Hepatocyte (in vitro differentiated cells): ENCODE measurements around the gene ASAP2. TPM values are rescaled to one million over a fixed set of nuclear protein-coding genes. Genes with fewer than 3 reads are reported as not detected.

Source experiments
- DNase-seq: peaks from one replicate; pipeline ENCODE4 v3.0.0-alpha.2; 2016; ENCODE audit warnings: low spot score
- H2AFZ ChIP-seq: fragments of 200-600 bp; sonication (generic); 2 replicates; pipeline ENCODE4 v1.6.0; 2016; ENCODE audit warnings: antibody characterized with exemption, mild to moderate bottlenecking
- H3K27ac ChIP-seq: fragments of 200-600 bp; sonication (generic); 2 replicates; pipeline ENCODE4 v1.5.1; 2016; ENCODE audit warnings: mild to moderate bottlenecking
- H3K27me3 ChIP-seq: fragments of 200-600 bp; sonication (generic); 2 replicates; pipeline ENCODE4 v1.6.1; 2016
- H3K36me3 ChIP-seq: fragments of 200-600 bp; sonication (generic); replicated peaks from 2 replicates; pipeline ENCODE4 v1.5.1; 2016; ENCODE audit warnings: low read depth; ENCODE audit not compliant: insufficient read depth
- H3K4me1 ChIP-seq: fragments of 200-600 bp; sonication (generic); 2 replicates; pipeline ENCODE4 v1.5.1; 2016; ENCODE audit warnings: mild to moderate bottlenecking, moderate library complexity; ENCODE audit not compliant: insufficient read depth
- H3K4me2 ChIP-seq: fragments of 200-600 bp; sonication (generic); 2 replicates; pipeline ENCODE4 v1.6.0; 2016
- H3K4me3 ChIP-seq: fragments of 200-600 bp; sonication (generic); 2 replicates; pipeline ENCODE4 v1.5.1; 2016; ENCODE audit warnings: mild to moderate bottlenecking
- H3K79me2 ChIP-seq: fragments of 200-600 bp; sonication (generic); 2 replicates; pipeline ENCODE4 v1.6.0; 2017; ENCODE audit warnings: mild to moderate bottlenecking
- H3K9me2 ChIP-seq: fragments of 200-600 bp; sonication (generic); replicated peaks from 2 replicates; pipeline ENCODE4 v1.6.0; 2017; ENCODE audit warnings: mild to moderate bottlenecking; ENCODE audit not compliant: insufficient read depth
- H3K9me3 ChIP-seq: fragments of 200-600 bp; sonication (generic); 2 replicates; pipeline ENCODE4 v1.5.1; 2016; ENCODE audit warnings: low read depth, mild to moderate bottlenecking
- H4K20me1 ChIP-seq: fragments of 200-600 bp; sonication (generic); 2 replicates; pipeline ENCODE4 v1.6.0; 2016; ENCODE audit warnings: mild to moderate bottlenecking; ENCODE audit not compliant: insufficient read depth, poor library complexity, severe bottlenecking
- CTCF ChIP-seq: fragments of 200-600 bp; sonication (generic); IDR thresholded peaks from 2 replicates; pipeline ENCODE4 v1.5.1; 2016; ENCODE audit warnings: antibody characterized with exemption, mild to moderate bottlenecking; ENCODE audit not compliant: poor library complexity
- EZH2 ChIP-seq: fragments of 200-600 bp; sonication (generic); IDR thresholded peaks from 2 replicates; pipeline ENCODE4 v1.6.1; 2016; ENCODE audit warnings: antibody characterized with exemption, mild to moderate bottlenecking, borderline replicate concordance
- EZH2phosphoT487 ChIP-seq: fragments of 200-600 bp; sonication (generic); IDR thresholded peaks from one replicate; pipeline ENCODE4 v1.6.1; 2018; ENCODE audit warnings: antibody characterized with exemption, mild to moderate bottlenecking, low read depth, moderate library complexity; ENCODE audit not compliant: unreplicated experiment, severe bottlenecking
- WGBS: methylation state at CpG from one replicate; pipeline ENCODE4 v1.1.6; 2016; ENCODE audit warnings: low lambda C conversion rate; ENCODE audit errors: missing lambda C conversion rate; 5-methylcytosine and 5-hydroxymethylcytosine counted together
- polyA plus RNA-seq: library from polyadenylated mRNA; unstranded; fragments of >200 nt; fragmentation: Nextera tagmentation; extraction: Ambion mirVana; gene quantifications from 2 replicates; pipeline ENCODE4 v1.2.1, GENCODE V29; 2016
- total RNA-seq: library from RNA; depleted of rRNA; stranded (reverse); fragments of >200 nt; gene quantifications from 2 replicates; pipeline ENCODE4 v1.2.3, GENCODE V29; 2014

ASAP2 gene
- total and polyA plus RNA-seq, 2 experiments from 2014 or later = 13.7 to 21.3 TPM

GRCh38 chr2:9365498-9366019 is 158.9 kb downstream of the ASAP2 start:
- H3K4me2 ChIP-seq = no peak overlapping the region
- 87% methylated on average over 8 of the region's 8 CpGs for WGBS

DNA sequence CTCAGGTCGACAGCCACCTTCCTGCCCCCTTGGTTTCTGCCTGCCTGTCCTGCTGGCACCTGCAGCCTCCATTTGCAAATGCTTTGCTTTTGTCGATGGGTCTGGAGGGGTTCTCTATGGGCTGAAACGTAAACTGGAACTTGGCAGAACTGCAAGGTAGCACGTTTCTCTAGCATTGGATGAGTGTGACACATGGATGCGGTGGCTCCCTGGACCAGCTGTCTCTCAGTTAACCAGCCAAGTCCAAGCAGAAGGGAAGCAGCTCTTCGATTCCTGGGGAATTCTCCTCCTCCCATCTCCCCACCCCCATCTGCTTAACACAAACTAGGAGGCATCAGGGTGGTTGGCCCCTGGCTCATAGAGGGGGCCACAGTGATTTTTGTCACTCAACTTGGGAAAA is 159.4 kb downstream of the ASAP2 start:
- Histone ChIP-seq H4K20me1 (no peaks in the 10 kb centered on the region), H3K4me2 (no peak overlapping the region), H3K36me3 (no peaks in the 10 kb centered on the region), H3K27me3 (no peaks in the 10 kb centered on the region), H3K4me1 (peaks cover 8% of the 10 kb centered on the region), H3K9me3 (no peaks in the 10 kb centered on the region), H3K9me2 (no peaks in the 10 kb centered on the region), H2AFZ (no peak overlapping the region), H3K4me3 (no peak overlapping the region), H3K79me2 (no peaks in the 10 kb centered on the region), H3K27ac (no peak overlapping the region)
- DNase-seq = no peak
- TF ChIP-seq EZH2phosphoT487 (no peak), CTCF (no peak), EZH2 (no peak)
- 94% methylated on average over 6 of the region's 6 CpGs for WGBS

More at GRCh38 chr2:9365498-9366019, 158.9 kb downstream of the ASAP2 start:
- Histone ChIP-seq H3K27ac (peak overlapping the region; percentile 61), H3K4me3 (no peak overlapping the region), H2AFZ (no peak overlapping the region), H3K9me2 (no peaks in the 10 kb centered on the region), H3K36me3 (no peaks in the 10 kb centered on the region), H3K4me1 (peaks cover 8% of the 10 kb centered on the region), H4K20me1 (no peaks in the 10 kb centered on the region), H3K27me3 (no peaks in the 10 kb centered on the region), H3K9me3 (no peaks in the 10 kb centered on the region), H3K79me2 (no peaks in the 10 kb centered on the region)
- TF ChIP-seq CTCF = no peak
- no peak for TF ChIP-seq EZH2phosphoT487
- no peak for TF ChIP-seq EZH2
- no peak for DNase-seq

DNA sequence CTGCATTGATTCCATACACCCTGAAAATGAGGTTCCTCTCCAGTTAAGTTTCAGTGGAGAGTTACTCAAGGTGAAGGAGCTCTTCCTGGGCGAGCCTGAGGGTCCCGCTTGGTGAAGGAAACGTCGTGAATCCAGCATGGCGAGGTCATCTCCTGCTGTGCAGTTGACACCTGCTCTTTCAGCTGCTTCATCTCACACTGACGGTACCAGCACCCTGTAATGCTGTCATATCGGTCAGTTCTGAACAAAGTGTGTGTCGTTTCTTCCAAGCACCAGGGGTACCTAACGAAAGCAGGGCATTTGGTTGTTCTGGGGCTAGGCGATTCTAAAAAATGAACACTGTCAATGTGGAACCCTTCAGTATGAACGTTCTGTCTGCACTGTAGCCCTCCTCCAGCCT is 164.1 kb downstream of the ASAP2 start:
- Histone ChIP-seq H3K4me2 (no peak overlapping the region), H3K4me3 (no peak overlapping the region), H3K27ac (no peak overlapping the region), H3K79me2 (no peaks in the 10 kb centered on the region), H3K4me1 (no peaks in the 10 kb centered on the region), H2AFZ (no peak overlapping the region), H3K36me3 (no peaks in the 10 kb centered on the region), H4K20me1 (no peaks in the 10 kb centered on the region), H3K9me2 (no peaks in the 10 kb centered on the region), H3K9me3 (no peaks in the 10 kb centered on the region), H3K27me3 (no peaks in the 10 kb centered on the region)
- TF ChIP-seq EZH2 (no peak), EZH2phosphoT487 (no peak), CTCF (no peak)
- DNase-seq = no peak
- 83% methylated on average over 11 of the region's 11 CpGs for WGBS

DNA sequence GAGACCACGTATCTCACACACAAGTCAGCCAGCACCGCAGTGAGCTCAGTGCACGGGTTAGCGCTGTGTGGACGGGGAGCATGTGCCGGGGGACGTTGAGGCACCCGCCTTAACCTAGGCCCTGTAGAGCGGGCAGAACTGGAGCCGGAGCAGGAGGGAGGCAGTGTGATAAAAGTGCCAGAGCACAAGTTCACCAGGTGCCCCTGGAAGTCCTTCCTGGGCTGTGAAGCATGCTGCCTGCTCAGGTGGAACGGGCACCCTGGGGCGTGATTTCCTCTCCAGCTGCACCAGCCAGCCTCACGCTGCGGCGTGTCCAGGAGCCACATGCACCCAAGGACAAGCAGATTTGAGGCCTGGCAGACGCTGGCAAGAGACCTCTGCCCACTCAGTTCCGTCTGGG is 166.4 kb downstream of the ASAP2 start:
- H3K4me3 ChIP-seq = no peak overlapping the region
- no peaks in the 10 kb centered on the region for H3K9me2 ChIP-seq
- no peak for TF ChIP-seq CTCF
- no peak for TF ChIP-seq EZH2phosphoT487
- no peak for TF ChIP-seq EZH2
- H3K9me3 ChIP-seq = no peaks in the 10 kb centered on the region
- no peaks in the 10 kb centered on the region for H3K79me2 ChIP-seq
- no peaks in the 10 kb centered on the region for H4K20me1 ChIP-seq
- no peak for DNase-seq
- H3K4me2 ChIP-seq = no peak overlapping the region
- no peak overlapping the region for H2AFZ ChIP-seq
- H3K36me3 ChIP-seq = no peaks in the 10 kb centered on the region
- H3K27ac ChIP-seq = no peak overlapping the region
- no peaks in the 10 kb centered on the region for H3K4me1 ChIP-seq
- WGBS = 96% methylated on average over 17 of the region's 17 CpGs
- no peaks in the 10 kb centered on the region for H3K27me3 ChIP-seq
